GM23338 (cell line): ENCODE results near the gene SIMC1.

Experiments
- CREB1 ChIP-seq: fragments of 250-450 bp; sonication (Bioruptor Pico); IDR thresholded peaks from 2 replicates; pipeline ENCODE4 v1.5.0; 2020; ENCODE audit warnings: low read depth, mild to moderate bottlenecking, moderate library complexity
- CTCF ChIP-seq, 2 experiments: fragments of 200-600 bp in 1 of 2; sonication (generic) in 1 of 2; conservative IDR thresholded peaks; 2 replicates each; pipeline versions ENCODE4 v1.5.1 to v1.6.1; 2016 to 2017; ENCODE audit warnings: antibody characterized with exemption in 2 of 2, low read depth in 2 of 2, mild to moderate bottlenecking in 2 of 2, moderate library complexity in 1 of 2
- EZH2 ChIP-seq: fragments of 200-600 bp; sonication (generic); IDR thresholded peaks from one replicate; pipeline ENCODE4 v1.8.0; 2017; ENCODE audit warnings: antibody characterized with exemption, mild to moderate bottlenecking, low read depth; ENCODE audit not compliant: unreplicated experiment
- EZH2phosphoT487 ChIP-seq: fragments of 200-600 bp; sonication (generic); IDR thresholded peaks from one replicate; pipeline ENCODE4 v1.8.1; 2018; ENCODE audit warnings: antibody characterized with exemption; ENCODE audit not compliant: unreplicated experiment
- JUNB ChIP-seq: IDR thresholded peaks from one replicate; pipeline ENCODE4 v1.6.1; 2016; ENCODE audit warnings: antibody characterized with exemption; ENCODE audit not compliant: unreplicated experiment
- NANOG ChIP-seq: IDR thresholded peaks from 2 replicates; pipeline ENCODE4 v1.6.1; 2016; ENCODE audit warnings: antibody characterized with exemption, borderline replicate concordance
- POLR2AphosphoS5 ChIP-seq: IDR thresholded peaks from 2 replicates; pipeline ENCODE4 v1.6.1; 2016; ENCODE audit warnings: antibody characterized with exemption, low read depth
- STAT1 ChIP-seq: IDR thresholded peaks from one replicate; pipeline ENCODE4 v1.6.1; 2016; ENCODE audit warnings: antibody characterized with exemption; ENCODE audit not compliant: unreplicated experiment
- ZNF114 ChIP-seq: fragments of 250-450 bp; sonication (Bioruptor Pico); IDR thresholded peaks from 2 replicates; pipeline ENCODE4 v1.5.0; 2020; ENCODE audit warnings: mild to moderate bottlenecking, moderate library complexity
- ZNF331 ChIP-seq: fragments of 250-450 bp; sonication (Bioruptor Pico); IDR thresholded peaks from 2 replicates; pipeline ENCODE4 v1.5.0; 2020; ENCODE audit warnings: low read depth, mild to moderate bottlenecking, moderate library complexity
- TF ChIP-seq, protein P1 (sequence below): IDR thresholded peaks from 2 replicates; pipeline ENCODE4 v1.6.1; 2016; ENCODE audit warnings: antibody characterized with exemption
- TF ChIP-seq, protein P2 (sequence below): IDR thresholded peaks from one replicate; pipeline ENCODE4 v1.6.1; 2018; ENCODE audit warnings: antibody characterized with exemption; ENCODE audit not compliant: unreplicated experiment
- TF ChIP-seq, protein P3 (sequence below): fragments of 250-450 bp; sonication (Bioruptor Pico); IDR thresholded peaks from 2 replicates; pipeline ENCODE4 v1.5.0; 2020; ENCODE audit warnings: mild to moderate bottlenecking, moderate library complexity

GRCh38 chr5:176341325-176342157, 103.3 kb downstream of the SIMC1 start:
- TF ChIP-seq CTCF (conservative IDR thresholded peaks at IDR 0.05; ENCODE audit: low read depth in 2 of 2) (no peak), POLR2AphosphoS5 (no peak), EZH2 (no peak), JUNB (no peak), ZNF331 (no peak), STAT1 (no peak), EZH2phosphoT487 (no peak), CREB1 (no peak), ZNF114 (CRISPR knock-in tag) (no peak), NANOG (no peak)
- TF ChIP-seq, protein P1, sequence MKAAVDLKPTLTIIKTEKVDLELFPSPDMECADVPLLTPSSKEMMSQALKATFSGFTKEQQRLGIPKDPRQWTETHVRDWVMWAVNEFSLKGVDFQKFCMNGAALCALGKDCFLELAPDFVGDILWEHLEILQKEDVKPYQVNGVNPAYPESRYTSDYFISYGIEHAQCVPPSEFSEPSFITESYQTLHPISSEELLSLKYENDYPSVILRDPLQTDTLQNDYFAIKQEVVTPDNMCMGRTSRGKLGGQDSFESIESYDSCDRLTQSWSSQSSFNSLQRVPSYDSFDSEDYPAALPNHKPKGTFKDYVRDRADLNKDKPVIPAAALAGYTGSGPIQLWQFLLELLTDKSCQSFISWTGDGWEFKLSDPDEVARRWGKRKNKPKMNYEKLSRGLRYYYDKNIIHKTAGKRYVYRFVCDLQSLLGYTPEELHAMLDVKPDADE, result no peak
- TF ChIP-seq, protein P2, sequence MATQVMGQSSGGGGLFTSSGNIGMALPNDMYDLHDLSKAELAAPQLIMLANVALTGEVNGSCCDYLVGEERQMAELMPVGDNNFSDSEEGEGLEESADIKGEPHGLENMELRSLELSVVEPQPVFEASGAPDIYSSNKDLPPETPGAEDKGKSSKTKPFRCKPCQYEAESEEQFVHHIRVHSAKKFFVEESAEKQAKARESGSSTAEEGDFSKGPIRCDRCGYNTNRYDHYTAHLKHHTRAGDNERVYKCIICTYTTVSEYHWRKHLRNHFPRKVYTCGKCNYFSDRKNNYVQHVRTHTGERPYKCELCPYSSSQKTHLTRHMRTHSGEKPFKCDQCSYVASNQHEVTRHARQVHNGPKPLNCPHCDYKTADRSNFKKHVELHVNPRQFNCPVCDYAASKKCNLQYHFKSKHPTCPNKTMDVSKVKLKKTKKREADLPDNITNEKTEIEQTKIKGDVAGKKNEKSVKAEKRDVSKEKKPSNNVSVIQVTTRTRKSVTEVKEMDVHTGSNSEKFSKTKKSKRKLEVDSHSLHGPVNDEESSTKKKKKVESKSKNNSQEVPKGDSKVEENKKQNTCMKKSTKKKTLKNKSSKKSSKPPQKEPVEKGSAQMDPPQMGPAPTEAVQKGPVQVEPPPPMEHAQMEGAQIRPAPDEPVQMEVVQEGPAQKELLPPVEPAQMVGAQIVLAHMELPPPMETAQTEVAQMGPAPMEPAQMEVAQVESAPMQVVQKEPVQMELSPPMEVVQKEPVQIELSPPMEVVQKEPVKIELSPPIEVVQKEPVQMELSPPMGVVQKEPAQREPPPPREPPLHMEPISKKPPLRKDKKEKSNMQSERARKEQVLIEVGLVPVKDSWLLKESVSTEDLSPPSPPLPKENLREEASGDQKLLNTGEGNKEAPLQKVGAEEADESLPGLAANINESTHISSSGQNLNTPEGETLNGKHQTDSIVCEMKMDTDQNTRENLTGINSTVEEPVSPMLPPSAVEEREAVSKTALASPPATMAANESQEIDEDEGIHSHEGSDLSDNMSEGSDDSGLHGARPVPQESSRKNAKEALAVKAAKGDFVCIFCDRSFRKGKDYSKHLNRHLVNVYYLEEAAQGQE, result no peak
- TF ChIP-seq, protein P3, sequence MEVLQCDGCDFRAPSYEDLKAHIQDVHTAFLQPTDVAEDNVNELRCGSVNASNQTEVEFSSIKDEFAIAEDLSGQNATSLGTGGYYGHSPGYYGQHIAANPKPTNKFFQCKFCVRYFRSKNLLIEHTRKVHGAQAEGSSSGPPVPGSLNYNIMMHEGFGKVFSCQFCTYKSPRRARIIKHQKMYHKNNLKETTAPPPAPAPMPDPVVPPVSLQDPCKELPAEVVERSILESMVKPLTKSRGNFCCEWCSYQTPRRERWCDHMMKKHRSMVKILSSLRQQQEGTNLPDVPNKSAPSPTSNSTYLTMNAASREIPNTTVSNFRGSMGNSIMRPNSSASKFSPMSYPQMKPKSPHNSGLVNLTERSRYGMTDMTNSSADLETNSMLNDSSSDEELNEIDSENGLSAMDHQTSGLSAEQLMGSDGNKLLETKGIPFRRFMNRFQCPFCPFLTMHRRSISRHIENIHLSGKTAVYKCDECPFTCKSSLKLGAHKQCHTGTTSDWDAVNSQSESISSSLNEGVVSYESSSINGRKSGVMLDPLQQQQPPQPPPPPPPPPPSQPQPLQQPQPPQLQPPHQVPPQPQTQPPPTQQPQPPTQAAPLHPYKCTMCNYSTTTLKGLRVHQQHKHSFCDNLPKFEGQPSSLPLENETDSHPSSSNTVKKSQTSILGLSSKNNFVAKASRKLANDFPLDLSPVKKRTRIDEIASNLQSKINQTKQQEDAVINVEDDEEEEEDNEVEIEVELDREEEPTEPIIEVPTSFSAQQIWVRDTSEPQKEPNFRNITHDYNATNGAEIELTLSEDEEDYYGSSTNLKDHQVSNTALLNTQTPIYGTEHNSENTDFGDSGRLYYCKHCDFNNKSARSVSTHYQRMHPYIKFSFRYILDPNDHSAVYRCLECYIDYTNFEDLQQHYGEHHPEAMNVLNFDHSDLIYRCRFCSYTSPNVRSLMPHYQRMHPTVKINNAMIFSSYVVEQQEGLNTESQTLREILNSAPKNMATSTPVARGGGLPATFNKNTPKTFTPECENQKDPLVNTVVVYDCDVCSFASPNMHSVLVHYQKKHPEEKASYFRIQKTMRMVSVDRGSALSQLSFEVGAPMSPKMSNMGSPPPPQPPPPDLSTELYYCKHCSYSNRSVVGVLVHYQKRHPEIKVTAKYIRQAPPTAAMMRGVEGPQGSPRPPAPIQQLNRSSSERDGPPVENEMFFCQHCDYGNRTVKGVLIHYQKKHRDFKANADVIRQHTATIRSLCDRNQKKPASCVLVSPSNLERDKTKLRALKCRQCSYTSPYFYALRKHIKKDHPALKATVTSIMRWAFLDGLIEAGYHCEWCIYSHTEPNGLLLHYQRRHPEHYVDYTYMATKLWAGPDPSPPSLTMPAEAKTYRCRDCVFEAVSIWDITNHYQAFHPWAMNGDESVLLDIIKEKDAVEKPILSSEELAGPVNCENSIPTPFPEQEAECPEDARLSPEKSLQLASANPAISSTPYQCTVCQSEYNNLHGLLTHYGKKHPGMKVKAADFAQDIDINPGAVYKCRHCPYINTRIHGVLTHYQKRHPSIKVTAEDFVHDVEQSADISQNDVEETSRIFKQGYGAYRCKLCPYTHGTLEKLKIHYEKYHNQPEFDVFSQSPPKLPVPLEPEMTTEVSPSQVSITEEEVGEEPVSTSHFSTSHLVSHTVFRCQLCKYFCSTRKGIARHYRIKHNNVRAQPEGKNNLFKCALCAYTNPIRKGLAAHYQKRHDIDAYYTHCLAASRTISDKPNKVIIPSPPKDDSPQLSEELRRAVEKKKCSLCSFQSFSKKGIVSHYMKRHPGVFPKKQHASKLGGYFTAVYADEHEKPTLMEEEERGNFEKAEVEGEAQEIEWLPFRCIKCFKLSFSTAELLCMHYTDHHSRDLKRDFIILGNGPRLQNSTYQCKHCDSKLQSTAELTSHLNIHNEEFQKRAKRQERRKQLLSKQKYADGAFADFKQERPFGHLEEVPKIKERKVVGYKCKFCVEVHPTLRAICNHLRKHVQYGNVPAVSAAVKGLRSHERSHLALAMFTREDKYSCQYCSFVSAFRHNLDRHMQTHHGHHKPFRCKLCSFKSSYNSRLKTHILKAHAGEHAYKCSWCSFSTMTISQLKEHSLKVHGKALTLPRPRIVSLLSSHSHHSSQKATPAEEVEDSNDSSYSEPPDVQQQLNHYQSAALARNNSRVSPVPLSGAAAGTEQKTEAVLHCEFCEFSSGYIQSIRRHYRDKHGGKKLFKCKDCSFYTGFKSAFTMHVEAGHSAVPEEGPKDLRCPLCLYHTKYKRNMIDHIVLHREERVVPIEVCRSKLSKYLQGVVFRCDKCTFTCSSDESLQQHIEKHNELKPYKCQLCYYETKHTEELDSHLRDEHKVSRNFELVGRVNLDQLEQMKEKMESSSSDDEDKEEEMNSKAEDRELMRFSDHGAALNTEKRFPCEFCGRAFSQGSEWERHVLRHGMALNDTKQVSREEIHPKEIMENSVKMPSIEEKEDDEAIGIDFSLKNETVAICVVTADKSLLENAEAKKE, result no peak
